GM12878 (cell line): ENCODE data around the gene TSPAN12.
"Not testable (repeated sequence)": the region's sequence is repeated elsewhere in the genome, so short reads cannot be mapped to it uniquely, and the experiment has no call there.

Experiments used
- CTCF ChIP-seq, 3 experiments: IDR thresholded peaks in 2 of 3; conservative IDR thresholded peaks in 1 of 3; 2 replicates each; pipeline ENCODE4 v1.5.1; 2011; ENCODE audit warnings: low read depth in 3 of 3, low read length in 3 of 3, mild to moderate bottlenecking in 3 of 3, control low read depth in 2 of 3, moderate library complexity in 2 of 3, inconsistent platforms in 1 of 3, mixed read lengths in 1 of 3; ENCODE audit not compliant: control insufficient read depth in 2 of 3, insufficient read depth in 1 of 3; ENCODE audit errors: extremely low read depth in 1 of 3
- ETV6 ChIP-seq, 2 experiments: fragments of 450-650 bp in 1 of 2; IDR thresholded peaks in 1 of 2; conservative IDR thresholded peaks in 1 of 2; 2 replicates each; pipeline ENCODE4 v1.6.1; 2014; ENCODE audit warnings: antibody characterized with exemption in 1 of 2, borderline replicate concordance in 1 of 2, low read depth in 1 of 2, mild to moderate bottlenecking in 1 of 2, moderate library complexity in 1 of 2
- JUNB ChIP-seq: IDR thresholded peaks from 2 replicates; pipeline ENCODE4 v1.6.1; 2016; ENCODE audit warnings: antibody characterized with exemption, mild to moderate bottlenecking
- JUND ChIP-seq: IDR thresholded peaks from 2 replicates; pipeline ENCODE4 v1.6.1; 2012; ENCODE audit warnings: low read depth, mild to moderate bottlenecking, low read length, improper control_type of control experiment, moderate library complexity

- not testable (repeated sequence) for TF ChIP-seq ETV6 (conservative IDR thresholded peaks at IDR 0.05 in 1 of 2, IDR thresholded peaks at IDR 0.05 in 1 of 2; ENCODE audit: borderline replicate concordance in 1 of 2, low read depth in 1 of 2); JUNB; JUND; CTCF (IDR thresholded peaks at IDR 0.05 in 2 of 3, conservative IDR thresholded peaks at IDR 0.05 in 1 of 3; ENCODE audit: control insufficient read depth in 2 of 3, extremely low read depth in 1 of 3, insufficient read depth in 1 of 3, low read depth in 3 of 3, low read length in 3 of 3)
Observed at GRCh38 chr7:120895253-120895652, 37.3 kb upstream of the TSPAN12 start.
